GM21529 (cell line): ENCODE results near the gene TMEM198.

Source experiments
- ATAC-seq: cut with Tn5 transposase; IDR thresholded peaks from one replicate; pipeline ENCODE4 v1.9.1; 2021; ENCODE audit not compliant: unreplicated experiment

TMEM198 gene

DNA sequence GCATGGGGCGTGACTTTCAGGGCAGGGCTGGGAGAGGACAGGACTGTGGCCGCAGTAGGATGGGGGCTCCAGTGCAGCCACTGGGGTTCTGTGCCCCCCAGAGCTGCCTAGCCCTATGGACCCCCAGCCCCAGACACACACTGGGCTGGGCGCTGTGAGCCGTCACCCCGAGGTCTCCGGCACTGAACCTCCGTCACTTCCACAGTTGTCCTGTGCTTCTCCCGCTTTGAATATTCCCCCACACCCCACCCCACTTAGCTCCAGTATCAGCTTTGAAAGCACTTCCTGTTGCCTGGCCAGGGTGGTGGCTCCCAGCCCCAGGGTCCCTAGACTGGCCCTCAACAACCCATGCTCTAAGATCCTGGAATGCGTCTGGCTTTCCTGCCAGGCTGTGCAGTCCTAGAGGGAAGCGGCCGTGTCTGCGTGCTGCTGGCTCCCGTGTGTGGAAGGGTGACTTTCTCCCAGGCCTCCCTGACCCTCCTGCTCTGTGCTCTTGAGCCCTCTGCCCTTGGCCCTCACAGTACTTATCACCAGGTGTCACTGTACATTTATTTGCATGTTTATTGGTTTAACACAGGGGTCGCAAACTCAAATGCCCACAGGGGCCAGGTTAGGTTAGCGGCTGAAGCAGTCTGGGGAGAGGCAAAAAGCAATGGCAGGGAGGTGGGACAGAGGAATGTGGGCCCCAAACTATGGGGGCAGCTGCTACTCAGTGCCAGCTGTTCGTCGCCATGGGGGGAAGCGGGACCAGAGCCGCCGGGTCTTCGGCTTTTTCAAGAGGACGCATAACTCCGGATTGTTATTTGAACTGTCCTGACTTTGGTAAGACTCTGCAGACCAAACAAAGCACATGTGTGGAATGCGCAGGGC lies 17.6 kb downstream of the TMEM198 start:
- no peak for ATAC-seq

DNA sequence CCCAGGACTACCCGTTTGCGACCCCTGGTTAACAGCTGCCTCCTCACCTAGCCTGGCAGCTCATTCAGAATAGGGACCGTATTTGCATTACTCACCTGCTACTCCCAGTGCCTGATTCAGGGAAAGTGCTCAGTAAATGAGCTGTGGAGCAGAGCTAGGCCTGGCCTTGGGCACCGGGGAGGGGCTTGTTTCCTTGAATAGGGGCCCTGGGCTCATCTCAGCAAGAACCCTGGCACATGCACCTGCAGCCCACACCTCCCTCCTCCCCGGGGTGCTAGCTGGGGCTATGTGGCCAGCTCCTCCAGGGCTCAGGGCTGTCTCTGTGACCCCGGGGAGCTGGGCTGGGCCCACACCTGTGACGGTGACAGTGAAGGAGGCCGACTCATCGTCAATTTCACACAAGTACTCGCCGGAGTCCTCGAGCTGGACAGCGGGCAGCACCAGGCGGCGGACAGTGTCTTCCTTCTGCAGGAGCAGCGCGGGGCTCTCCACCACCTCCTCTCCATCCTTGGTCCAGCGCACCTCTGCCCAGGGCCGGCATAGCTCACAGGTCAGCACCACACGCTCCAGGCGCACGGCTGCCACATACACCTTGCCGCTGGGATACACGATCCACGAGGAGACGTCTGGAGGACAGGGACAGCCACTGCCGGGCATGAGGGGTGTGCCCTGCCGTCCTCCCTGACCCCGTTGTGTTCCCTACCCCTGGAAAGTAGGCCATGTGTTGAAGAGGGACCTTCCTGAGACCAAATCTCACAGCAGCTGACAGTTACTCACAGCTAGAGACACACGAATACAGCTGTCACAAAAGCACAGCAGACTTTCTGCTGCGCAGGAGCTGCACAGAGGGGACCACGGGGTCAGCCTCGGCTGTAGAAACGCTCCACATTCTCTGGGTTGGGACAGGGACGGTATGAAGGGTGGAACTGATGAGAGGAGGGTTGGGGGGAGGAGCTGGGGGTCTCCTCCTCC lies 18.5 kb downstream of the TMEM198 start:
- ATAC-seq: no peak

DNA sequence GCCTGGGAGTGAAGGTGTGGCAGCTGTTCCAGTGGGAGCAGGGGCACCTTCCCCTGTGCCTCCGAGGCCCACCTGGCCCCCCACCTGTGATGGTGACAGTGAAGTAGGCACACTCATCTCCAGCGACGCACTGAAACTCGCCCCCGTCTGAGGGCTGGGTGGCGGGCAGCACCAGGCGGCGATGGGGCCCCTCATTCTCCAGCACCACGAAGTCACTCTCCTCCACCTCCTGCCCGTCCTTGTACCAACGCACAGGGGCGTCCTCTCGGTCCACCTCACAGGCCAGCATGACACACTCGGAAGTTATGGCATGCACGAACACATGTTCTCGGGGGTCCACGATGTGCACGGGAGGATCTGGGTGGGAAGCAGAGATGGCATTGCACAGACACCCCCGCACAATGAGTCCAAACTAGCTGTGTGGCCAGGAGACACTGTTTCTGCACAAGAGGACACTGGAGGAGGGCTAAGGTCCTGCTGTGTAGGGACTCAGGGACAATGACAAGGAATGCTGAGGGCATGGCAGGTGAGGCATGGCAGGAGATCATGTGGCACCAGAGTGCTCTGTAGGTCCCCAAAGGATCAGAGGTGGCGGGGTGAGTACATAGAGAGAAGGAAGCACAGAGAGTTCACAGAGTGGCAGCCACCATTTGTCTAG lies 19.6 kb downstream of the TMEM198 start:
- no peak for ATAC-seq

DNA sequence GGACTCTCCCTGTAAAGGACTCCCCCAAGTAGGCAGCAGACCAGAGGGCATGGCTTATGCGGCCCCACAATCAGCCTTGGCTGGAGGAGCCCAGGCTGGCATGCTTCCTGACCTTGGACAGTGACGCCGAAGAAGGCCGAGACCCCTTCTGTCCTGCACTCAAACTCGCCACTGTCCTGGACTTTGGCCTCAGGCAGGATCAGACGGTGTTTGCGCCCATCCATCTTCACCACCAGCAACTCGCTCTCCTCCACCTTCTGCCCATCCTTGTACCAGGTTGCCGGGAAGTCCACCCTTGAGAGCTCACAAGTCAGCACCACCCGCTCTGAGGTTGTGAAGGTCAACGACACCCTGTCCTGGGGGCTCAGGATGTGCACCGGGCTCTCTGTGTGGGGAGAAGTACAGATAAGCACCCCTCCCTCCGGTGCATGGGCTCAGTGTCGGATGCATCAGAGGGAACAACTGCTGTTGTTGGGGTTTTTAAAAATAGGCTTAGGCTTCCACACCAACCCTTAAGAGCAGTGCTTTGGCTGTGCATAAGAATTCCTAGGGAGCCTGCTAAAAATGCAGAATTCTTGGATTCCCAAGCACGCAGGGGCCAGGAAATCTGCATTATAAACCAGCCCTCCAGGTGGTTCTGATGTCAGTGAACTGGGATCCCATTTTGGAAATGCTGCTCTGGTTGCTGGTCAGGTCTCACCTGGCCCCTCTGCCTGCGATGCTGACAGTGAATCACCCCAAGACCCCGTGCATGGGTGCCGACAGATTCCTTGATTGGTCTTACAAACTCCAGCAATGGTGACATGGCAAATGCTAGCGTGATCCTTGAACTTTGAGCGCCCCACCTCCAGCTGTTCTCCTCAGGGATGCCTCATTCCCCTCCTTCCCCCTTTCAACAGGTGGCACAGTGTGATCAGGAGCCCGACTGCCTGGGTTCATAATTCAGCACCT lies 21.6 kb downstream of the TMEM198 start:
- ATAC-seq: no peak

DNA sequence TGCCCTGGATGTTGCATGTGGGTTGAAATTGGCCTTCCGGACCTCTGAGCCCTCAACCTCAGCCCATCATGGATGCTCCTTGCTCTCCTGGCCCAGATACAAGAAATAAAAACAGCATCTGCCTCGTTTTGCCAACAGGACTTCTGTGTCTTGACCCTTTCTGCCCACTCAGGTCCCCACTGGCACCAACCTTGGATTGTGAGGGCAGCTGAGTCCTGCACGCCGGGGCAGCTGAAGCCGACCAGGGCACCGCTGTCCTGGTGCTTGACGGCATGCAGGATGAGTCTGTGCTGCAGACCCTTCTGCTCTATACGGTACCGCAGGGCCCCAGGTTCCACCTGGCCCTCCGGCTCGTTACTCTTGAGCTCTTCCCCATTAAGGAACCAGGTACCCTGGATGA lies 22.8 kb downstream of the TMEM198 start:
- no peak for ATAC-seq

DNA sequence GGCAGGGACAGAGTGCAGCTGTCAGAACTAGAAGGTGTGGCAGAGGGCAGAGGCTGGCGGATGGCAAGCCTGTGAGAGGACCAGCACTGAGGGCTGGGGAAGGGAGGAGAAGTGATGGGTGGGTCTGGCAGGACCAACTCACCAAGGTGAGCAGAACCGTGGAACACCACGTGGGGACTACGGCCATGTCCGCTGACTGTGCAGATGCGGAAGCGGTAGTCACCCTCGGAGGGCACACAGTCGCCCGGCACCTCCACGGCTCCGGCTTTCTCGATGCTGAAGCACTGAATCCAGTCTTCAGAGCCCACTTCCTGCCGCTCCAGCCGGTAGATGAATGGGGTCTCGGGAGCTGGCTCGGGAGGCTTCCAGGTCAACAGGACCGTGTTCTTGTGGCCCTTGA lies 23.3 kb downstream of the TMEM198 start:
- no peak for ATAC-seq

DNA sequence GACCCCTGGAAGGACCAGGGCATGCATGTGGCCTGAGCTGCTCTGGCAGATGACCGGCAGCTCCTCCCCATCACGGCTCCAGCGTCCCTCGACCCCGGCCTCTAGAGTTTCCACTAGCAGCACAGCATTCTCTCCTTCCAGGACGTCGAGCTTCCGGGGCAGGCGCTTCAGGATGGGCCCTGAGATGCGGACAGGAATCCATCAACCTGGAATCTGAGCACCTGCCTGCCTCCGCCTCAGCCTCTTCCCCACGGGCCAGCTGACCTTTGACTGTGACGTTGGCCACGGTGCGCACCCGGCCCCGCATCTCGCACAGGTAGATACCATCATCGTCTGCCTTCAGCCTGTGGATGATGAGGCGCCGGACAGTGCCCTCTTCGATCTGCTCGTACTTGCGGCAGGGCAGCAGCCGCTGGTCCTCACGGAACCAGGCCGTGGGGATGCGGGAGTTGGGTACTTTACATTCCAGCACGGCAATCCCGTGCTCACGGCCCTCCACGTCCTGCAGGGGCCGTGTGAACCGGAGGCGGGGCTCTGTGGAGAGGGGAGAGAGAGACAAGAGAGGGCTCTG lies 24.0 kb downstream of the TMEM198 start:
- ATAC-seq: no peak

DNA sequence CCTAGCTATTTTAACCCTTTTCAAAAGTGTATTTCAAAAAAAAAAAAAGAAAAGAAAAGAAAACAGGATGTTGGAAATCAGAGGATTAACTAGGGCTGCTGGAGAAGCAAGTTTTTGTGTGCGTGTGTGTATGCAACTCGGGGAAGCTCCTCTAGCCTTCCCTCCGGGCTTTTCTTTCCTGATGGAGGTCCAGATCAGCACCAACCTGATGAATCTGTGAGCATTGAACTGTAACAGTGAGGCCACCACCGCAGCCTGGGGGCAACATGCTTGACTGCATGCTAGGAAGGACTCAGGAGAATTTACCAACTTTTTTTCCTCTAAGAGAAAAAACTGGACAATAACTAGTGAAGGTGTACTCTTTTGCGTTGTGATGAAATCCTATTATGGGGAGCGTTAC lies 25.2 kb downstream of the TMEM198 start:
- no peak for ATAC-seq

DNA sequence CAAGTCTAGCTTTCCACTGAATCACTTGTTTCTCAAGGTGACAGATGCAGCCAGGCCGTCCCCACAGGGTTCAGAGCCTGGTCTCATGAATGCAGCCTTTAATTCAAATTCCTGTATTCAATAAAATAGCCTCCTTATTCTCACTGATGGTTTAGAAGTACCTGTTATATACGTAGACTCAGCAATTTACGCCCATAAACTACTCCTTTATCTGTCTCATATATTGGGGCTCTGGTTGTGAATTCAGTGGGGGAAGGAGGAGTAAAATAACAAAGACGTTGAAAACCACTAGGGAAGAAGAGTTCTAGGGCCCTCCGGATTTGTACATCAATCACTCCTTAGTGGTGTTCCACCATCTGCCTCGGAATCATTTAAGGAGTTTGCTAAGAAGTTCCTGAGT lies 25.8 kb downstream of the TMEM198 start:
- no peak for ATAC-seq

DNA sequence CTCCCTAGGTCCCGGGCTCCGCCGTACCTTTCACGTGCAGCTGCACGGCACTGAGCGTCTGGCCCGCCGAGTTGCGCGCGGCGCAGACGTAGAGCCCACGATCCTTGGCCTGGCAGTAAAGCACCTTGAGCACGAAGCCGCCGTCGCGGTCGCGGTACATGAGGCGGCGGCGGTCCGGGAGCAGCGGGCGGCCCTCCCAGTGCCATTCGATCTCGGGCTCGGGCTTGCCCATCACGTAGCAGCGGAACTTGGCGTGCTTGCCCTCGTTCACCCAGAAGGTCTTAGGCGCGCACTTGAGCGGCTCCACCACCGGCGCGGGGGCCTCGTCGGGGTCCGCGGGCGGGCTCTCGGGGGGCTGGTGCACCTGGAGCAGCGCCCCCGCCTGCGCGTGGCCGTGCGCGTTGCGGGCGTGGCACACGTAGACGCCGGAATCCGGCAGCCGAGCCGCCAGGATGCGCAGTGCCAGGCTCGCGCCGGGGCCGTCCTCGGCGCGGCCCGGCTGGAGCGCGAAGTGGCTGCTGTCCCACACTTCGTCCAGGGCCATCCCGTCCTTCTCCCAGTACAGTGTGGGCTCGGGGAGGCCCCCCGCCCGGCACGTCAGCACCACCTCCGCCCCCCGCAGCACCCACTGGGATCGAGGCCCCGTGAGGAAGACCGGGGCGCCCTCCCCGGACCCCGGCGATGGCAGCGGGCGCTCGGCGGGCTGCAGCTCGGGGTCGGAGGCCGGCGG lies 26.5 kb downstream of the TMEM198 start:
- ATAC-seq: no peak

DNA sequence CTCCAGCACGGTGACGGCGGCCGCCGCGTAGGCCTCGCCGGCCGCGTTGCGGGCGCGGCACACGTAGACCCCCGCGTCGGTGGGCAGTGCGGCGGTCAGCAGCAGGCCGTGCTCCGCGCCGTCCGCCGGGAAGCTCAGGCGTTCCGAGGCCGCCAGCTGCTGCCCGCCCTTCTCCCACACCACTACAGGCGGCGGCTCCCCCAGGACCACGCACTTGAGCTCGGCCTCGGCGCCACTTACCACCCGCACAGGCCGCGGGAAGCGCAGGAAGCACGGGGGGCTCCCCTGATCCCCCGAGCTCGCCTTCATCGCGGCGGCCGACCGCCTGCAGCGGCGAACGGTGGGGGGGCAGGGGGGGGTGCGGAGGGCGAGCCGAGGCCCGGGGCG lies 27.1 kb downstream of the TMEM198 start:
- ATAC-seq: no peak

DNA sequence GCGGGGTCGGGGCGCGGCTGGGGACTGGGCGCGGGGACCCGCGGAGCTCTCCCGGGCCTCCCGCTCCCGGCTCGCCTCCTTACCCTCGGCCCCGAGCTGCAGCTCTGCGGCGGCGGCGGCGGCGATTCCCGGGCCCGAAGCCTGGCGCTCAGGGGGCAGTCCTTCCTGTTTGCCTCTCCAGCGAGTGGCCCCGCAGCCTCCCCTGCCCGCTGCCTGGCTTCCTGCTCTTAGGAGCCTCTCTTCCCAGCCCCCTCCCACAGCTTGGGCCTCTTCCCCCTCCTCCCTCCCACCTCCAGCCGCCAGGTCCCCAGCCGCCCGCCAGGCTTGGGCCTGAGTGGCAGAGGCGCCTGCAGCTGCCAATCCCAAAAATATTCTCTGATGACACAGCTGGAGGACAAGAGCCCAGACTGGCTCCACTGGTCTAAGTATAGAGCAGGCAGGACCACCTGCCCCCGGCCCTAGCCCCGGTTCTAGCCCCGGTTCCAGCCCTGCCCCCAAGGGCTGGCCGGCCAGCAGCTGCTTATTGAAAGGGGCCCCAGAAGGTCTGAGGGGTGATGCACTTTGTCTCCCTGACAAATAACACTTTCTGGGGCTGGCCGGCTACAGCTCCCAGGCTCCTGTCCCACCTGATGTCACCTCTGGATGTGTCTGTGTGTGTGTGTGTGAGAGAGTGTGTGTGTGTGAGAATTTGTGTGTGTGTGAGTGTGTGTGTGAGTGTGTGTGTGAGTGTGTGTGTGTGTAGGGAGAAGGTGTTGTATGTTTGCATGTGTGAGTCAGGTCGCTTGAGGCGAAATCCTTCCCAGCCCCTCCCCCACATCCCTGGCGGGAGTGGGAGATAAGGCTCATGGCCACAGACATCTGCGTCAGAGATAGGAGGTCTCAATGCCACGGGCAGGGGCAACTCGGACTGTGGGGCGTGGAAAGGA lies 27.7 kb downstream of the TMEM198 start, which contains the start of gene OBSL1:
Gene OBSL1, minus strand, starts transcription at position 229 of the 926 bp plus-strand sequence. CDS start 307 bp downstream, outside the sequence.
- no peak for ATAC-seq

DNA sequence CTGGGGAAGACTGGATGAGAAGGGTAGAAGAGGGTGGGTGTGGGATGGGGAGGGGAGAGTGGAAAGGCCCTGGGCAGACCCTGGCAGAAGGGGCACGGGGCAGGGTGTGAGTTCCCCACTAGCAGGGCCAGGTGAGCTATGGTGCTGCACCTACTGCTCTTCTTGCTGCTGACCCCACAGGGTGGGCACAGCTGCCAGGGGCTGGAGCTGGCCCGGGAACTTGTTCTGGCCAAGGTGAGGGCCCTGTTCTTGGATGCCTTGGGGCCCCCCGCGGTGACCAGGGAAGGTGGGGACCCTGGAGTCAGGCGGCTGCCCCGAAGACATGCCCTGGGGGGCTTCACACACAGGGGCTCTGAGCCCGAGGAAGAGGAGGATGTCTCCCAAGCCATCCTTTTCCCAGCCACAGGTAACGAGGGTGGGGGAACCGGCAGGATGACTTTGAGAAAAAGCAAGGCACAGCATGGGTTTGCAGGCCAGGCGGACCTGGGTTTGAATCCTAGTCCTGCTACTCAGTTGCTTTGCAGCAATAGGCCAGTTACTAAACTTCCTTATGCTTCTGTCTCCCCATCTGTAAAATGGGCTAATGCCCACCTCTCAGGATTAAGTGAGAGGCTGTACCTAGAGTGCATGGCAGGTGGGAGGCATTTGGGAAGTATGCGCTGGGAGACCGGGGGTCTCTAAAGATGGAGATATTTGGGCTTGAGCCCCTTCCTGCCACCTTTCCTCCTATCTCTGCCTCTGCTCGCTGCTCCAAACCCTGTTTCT lies 28.6 kb downstream of the TMEM198 start, which contains the start of gene INHA:
Gene INHA, plus strand, starts transcription at position 74 of the 765 bp plus-strand sequence. Its CDS starts 65 bp downstream, at position 139.
- no peak for ATAC-seq

DNA sequence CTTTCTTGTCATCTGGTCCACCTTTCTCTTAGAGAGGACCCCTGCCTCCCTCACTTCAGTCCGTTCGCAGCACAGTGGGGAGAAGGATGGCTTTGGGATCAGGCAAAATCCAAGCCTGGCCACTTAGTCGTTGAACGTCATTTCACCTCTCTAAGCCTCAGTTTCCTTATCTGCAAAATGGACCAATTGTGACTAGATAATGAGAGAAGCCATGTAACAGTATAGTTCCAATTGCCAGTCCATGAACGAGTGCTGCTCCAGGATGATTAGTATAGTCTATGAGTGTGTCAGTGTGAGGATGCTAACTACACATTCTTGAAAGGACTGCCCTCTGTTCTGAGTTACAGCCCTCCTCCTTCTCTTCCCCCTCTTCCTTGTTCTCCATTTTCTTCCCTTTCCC lies 29.3 kb downstream of the TMEM198 start:
- ATAC-seq: no peak

DNA sequence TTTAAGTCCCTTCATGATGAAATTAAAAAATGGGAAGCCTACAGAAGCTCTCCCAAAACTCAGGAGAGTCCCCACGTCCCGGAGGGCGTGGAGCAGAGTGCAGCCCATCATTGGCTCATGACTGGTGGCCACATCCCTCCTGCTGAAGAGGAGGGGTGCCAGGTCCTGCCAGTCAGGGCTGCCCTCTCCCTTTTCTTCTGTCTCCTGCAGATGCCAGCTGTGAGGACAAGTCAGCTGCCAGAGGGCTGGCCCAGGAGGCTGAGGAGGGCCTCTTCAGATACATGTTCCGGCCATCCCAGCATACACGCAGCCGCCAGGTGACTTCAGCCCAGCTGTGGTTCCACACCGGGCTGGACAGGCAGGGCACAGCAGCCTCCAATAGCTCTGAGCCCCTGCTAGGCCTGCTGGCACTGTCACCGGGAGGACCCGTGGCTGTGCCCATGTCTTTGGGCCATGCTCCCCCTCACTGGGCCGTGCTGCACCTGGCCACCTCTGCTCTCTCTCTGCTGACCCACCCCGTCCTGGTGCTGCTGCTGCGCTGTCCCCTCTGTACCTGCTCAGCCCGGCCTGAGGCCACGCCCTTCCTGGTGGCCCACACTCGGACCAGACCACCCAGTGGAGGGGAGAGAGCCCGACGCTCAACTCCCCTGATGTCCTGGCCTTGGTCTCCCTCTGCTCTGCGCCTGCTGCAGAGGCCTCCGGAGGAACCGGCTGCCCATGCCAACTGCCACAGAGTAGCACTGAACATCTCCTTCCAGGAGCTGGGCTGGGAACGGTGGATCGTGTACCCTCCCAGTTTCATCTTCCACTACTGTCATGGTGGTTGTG lies 30.9 kb downstream of the TMEM198 start:
- ATAC-seq: no peak
